MV-4-11 (cell line): ENCODE results near the gene ZFHX2.

Experiments
- DNase-seq: peaks from one replicate; lab custom pipeline; 2025; lab: John Stamatoyannopoulos, UW

Gene ZFHX2

GRCh38 chr14:23572836-23573235 is 21.3 kb upstream of the ZFHX2 start:
- DNase-seq: no peak

- DNase-seq: peak; percentile 38
These were observed 20.9 kb upstream of the ZFHX2 start for GRCh38 chr14:23572524-23572828.

- DNase-seq: no peak
These were observed 20.3 kb upstream of the ZFHX2 start for GRCh38 chr14:23571701-23572523.

- DNase-seq: no peak
These were observed 19.4 kb upstream of the ZFHX2 start for GRCh38 chr14:23570806-23571483.

GRCh38 chr14:23569443-23570151 is 18.0 kb upstream of the ZFHX2 start:
- DNase-seq: no peak

GRCh38 chr14:23568600-23569331 is 17.2 kb upstream of the ZFHX2 start:
- peak; percentile 61 for DNase-seq

- DNase-seq: no peak
These were observed 16.5 kb upstream of the ZFHX2 start for GRCh38 chr14:23568021-23568599.

- DNase-seq: peak; percentile 75
These were observed 15.8 kb upstream of the ZFHX2 start, which contains the start of gene AP1G2 for GRCh38 chr14:23567186-23568020. AP1G2 (minus strand) TSS chr14:23567791; CDS start chr14:23567314, 477 bp downstream.

GRCh38 chr14:23566778-23567185 is 15.2 kb upstream of the ZFHX2 start:
- no peak for DNase-seq

- DNase-seq: no peak
These were observed 14.7 kb upstream of the ZFHX2 start for GRCh38 chr14:23566112-23566777.

GRCh38 chr14:23565626-23566025 is 14.1 kb upstream of the ZFHX2 start:
- no peak for DNase-seq

GRCh38 chr14:23564876-23565275 is 13.3 kb upstream of the ZFHX2 start:
- DNase-seq: no peak

- no peak for DNase-seq
These were observed 12.7 kb upstream of the ZFHX2 start for GRCh38 chr14:23564181-23564812.

GRCh38 chr14:23563473-23564180 is 12.1 kb upstream of the ZFHX2 start:
- no peak for DNase-seq

GRCh38 chr14:23562822-23563472 is 11.4 kb upstream of the ZFHX2 start:
- DNase-seq: peak; percentile 42

- no peak for DNase-seq
These were observed 10.6 kb upstream of the ZFHX2 start for GRCh38 chr14:23561873-23562821.

GRCh38 chr14:23561259-23561658 is 9.7 kb upstream of the ZFHX2 start:
- DNase-seq: no peak
